NCI-H2196 treated with DMSO at 0.1 percent for 48 hours (cell line): ENCODE measurements around the gene PIAS3.
"Not testable (repeated sequence)": the region's sequence is repeated elsewhere in the genome, so short reads cannot be mapped to it uniquely, and the experiment has no call there.

Experiments
- DNase-seq: peaks from one replicate; lab custom pipeline; 2025; ENCODE audit not compliant: unreplicated experiment; lab: John Stamatoyannopoulos, UW

PIAS3 gene

DNA sequence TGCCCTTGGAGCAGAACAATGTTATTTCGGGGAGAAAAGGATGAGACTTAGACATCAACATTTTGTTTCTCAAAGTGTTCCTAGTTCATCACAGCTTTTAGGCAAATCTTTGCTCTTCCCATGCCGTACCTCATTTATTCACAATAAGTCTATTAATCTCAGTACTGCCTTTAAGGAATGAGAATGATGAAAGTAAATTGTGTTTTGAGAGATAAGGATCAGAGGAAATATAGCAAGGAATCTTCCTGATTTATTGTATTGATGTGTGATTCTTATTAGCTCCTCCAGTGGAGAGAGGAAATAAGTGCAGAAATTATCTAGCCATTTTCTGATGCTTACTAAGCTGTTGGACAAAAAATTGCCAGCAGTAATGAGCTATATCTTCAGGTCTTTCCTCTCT lies 32.9 kb downstream of the PIAS3 start:
- DNase-seq, result no peak

GRCh38 chr1:145824499-145824842 lies 34.4 kb downstream of the PIAS3 start:
- DNase-seq, result no peak

- peak; percentile 92 for DNase-seq
Observed at GRCh38 chr1:145823565-145824498, 35.0 kb downstream of the PIAS3 start, which contains the start of the genes POLR3C and RNF115. POLR3C (plus strand) TSS chr1:145824200; CDS start chr1:145825777, 1,577 bp downstream. RNF115 (minus strand) TSS chr1:145824095; CDS start chr1:145823873, 222 bp downstream.

DNA sequence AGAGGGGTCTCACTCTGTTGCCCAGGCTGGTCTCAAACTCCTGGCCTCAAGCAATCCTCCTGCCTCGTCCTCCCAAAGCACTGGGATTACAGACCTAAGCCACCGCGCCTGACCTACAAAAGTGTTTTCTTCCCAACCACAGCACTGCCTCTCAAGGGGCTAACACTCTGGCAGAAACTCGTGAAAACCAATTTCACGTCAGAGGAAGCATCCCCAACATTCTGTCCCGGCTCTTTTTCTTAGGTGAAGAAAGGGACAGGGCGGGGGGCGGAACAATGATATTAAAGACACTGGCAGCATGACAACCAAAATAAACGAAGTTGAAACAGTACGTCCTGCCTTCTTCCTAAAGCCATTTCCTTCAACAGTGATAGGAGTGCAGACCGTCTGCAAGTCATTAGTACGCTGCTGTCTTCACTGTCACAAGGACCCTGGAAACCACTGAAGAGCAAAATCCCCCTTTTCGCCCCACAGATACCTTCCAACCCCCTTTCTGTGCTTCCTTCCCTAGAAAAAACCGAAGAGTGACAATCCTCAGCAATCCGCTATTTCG lies 36.0 kb downstream of the PIAS3 start:
- not testable (repeated sequence) for DNase-seq

DNA sequence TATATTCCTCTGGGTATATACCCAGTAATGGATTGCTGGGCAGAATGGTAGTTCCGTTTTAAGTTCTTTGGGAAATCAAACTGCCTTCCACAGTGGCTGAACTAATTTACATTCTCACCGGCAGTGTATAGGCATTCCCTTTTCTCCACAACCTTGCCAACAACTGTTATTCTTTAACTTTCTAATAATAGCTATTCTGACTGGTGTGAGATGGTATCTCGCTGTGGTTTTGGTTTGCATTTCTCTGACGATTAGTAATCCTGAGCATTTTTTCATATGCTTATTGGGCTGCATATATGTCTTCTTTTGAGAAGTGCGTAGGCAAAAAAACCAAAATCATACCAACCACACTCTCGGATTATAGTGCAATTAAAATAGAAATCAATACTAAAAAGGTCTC lies 40.8 kb downstream of the PIAS3 start:
- not testable (repeated sequence) for DNase-seq

DNA sequence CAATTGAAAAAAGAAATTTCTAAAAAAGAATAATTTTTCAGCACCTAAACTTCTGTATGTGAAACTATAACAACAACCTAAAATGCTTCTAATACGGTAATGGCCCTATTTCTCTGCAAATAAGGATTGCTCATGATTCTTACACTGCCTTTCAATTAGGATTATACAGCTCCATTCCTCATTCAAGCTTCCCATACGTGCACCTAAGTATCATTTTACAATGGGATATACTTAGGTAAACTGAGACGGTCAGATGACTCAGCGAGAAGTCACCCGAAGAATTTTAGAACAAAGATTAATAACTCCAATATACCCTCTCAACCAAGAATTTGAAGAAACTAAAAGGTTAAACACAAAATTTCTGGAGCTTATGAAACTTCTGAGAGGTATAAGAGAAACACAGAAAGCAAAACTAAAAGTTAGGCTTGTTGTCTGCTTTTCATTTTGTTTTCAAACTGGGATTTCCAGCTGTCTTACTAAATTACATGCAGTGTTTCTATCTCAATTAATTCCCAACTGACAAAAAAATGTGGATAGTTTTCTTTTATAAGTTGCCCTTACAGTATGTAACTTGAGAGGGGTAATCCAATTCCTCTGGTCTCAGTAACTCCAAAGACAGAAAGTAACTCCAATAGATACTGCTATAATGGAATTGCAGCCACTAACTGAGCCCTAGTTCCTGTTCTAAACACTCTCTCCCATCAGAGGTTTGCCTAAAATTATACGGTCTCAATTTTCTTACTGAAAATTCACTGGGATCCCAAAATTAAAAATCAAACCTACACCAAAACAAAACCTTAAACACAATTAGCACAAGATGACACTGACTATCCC lies 45.7 kb downstream of the PIAS3 start:
- not testable (repeated sequence) for DNase-seq

DNA sequence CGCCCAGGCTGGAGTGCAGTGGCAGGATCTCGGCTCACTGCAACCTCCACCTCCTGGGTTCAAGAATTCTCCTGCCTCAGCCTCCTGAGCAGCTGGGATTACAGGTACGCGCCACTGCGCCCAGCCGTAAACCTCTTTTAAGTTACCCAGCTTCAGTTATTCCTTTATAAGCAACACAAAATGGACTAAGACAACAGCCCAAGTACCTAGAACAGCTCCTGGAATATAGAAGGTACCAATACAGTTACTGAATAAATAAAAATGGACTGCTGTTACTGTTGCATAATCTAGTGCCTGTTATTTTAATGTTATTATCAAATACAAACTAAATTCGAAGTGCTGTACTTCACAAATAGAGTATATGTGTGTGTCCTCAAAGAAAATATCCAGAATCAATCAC lies 52.0 kb downstream of the PIAS3 start:
- no peak for DNase-seq

DNA sequence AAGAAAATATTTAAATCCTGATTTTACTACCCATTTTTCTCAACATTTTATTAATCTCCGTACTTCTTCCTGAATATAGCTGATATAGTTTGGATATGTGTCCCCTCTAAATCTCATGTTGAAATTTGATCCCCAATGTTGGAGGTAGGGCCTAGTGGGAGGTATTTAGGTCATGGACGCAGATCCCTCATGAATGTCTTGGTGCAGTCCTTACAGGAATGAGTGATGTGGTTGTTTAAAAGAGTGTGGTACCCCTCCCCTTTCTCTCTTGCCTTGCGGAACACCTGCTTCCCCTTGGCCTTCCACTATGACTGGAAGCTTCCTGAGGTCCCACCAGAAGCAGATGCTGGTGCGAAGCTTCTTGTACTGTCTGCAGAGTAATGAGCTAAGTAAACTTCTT lies 52.5 kb downstream of the PIAS3 start:
- DNase-seq, result no peak

DNA sequence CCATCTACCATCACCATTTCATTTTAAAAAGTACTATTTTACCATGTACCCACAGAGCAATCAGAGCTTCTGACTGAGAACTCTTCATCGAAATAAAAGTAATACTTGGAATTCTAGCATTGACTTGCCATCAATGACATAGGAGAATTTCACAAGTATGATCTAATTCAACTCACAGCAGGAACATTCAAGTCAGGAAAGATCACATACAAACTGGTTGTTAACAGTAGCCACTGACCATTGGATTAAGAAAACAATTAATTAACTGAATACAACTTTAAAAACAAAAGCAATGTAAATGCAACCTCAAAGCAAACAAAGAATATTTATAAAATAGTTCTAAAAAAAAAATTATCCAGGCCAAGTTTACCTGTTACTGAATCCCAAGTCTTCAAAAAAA lies 53.8 kb downstream of the PIAS3 start:
- DNase-seq, result no peak

- DNase-seq, result no peak
Observed at GRCh38 chr1:145804235-145805045, 54.4 kb downstream of the PIAS3 start.

GRCh38 chr1:145799806-145800205 lies 59.1 kb downstream of the PIAS3 start:
- DNase-seq, result no peak
